Activated T-cell treated with anti-CD3 and anti-CD28 coated beads, Interleukin-2, amount 50 U/mL, for 4 hours (primary cell): ENCODE data around the gene ZNHIT1. TPM values are rescaled to one million over a fixed set of nuclear protein-coding genes. Genes with fewer than 3 reads are reported as not detected.

Experiments used
- ATAC-seq, 2 donors: fragments of 200-7000 bp; cut with Tn5 transposase; one replicate each; pipeline ENCODE4 v1.10.0; 2021
- DNase-seq: peaks from one replicate; pipeline ENCODE4 v3.0.0-alpha.2; 2020
- H3K27me3 Mint-ChIP-seq: one replicate; pipeline ENCODE4 v1.8.0; 2021; ENCODE audit warnings: low read depth, mixed read lengths
- H3K36me3 Mint-ChIP-seq: one replicate; pipeline ENCODE4 v1.8.0; 2022; ENCODE audit warnings: mixed read lengths; ENCODE audit not compliant: insufficient read depth
- H3K4me1 Mint-ChIP-seq: one replicate; pipeline ENCODE4 v1.8.0; 2021; ENCODE audit warnings: low read depth, mixed read lengths
- H3K4me3 Mint-ChIP-seq: one replicate; pipeline ENCODE4 v1.8.0; 2021; ENCODE audit warnings: mild to moderate bottlenecking, moderate library complexity, mixed read lengths
- H3K9me3 Mint-ChIP-seq: one replicate; pipeline ENCODE4 v1.8.0; 2021; ENCODE audit warnings: mixed read lengths
- total RNA-seq, 3 donors: library from RNA; stranded (reverse); gene quantifications; one replicate each; pipeline ENCODE4 v1.2.1, GENCODE V29; 2021

Gene ZNHIT1
- total RNA-seq, 3 donors from 2014 or later, result 50.4 to 55.0 (median 53.2) TPM

GRCh38 chr7:101237206-101238067 is 19.5 kb downstream of the ZNHIT1 start, which contains the start of gene CLDN15:
Gene CLDN15 (minus strand): TSS chr7:101237802. CDS start chr7:101237581, 221 bp downstream.
- Mint-ChIP-seq H3K9me3 (no peaks in the 10 kb centered on the region), H3K27me3 (no peaks in the 10 kb centered on the region), H3K4me3 (no peak within 1 kb of the TSS), H3K36me3 (peaks cover 4% of the 10 kb centered on the region), H3K4me1 (peaks cover 2% of the 10 kb centered on the region)
- no peak for ATAC-seq
- DNase-seq, result no peak

GRCh38 chr7:101238226-101239182 is 20.5 kb downstream of the ZNHIT1 start:
- no peaks in the 10 kb centered on the region for H3K27me3 Mint-ChIP-seq
- H3K4me3 Mint-ChIP-seq, result no peak overlapping the region
- H3K9me3 Mint-ChIP-seq, result no peaks in the 10 kb centered on the region
- ATAC-seq (no peak), DNase-seq (no peak)
- H3K36me3 Mint-ChIP-seq, result peaks cover 4% of the 10 kb centered on the region
- H3K4me1 Mint-ChIP-seq, result peaks cover 3% of the 10 kb centered on the region

- Mint-ChIP-seq H3K4me3 (no peak overlapping the region), H3K4me1 (peaks cover 9% of the 10 kb centered on the region), H3K9me3 (no peaks in the 10 kb centered on the region), H3K36me3 (peaks cover 4% of the 10 kb centered on the region), H3K27me3 (no peaks in the 10 kb centered on the region)
- DNase-seq (no peak), ATAC-seq (no peak)
These were observed 21.4 kb downstream of the ZNHIT1 start for GRCh38 chr7:101239191-101239950.

- Mint-ChIP-seq H3K27me3 (no peaks in the 10 kb centered on the region), H3K4me1 (peaks cover 9% of the 10 kb centered on the region), H3K9me3 (no peaks in the 10 kb centered on the region), H3K36me3 (peaks cover 4% of the 10 kb centered on the region), H3K4me3 (no peak overlapping the region)
- ATAC-seq (no peak), DNase-seq (no peak)
These were observed 21.9 kb downstream of the ZNHIT1 start for GRCh38 chr7:101239951-101240220.

GRCh38 chr7:101240226-101241014 is 22.5 kb downstream of the ZNHIT1 start:
- Mint-ChIP-seq H3K36me3 (peaks cover 4% of the 10 kb centered on the region), H3K4me3 (no peak overlapping the region), H3K4me1 (peaks cover 14% of the 10 kb centered on the region), H3K27me3 (no peaks in the 10 kb centered on the region), H3K9me3 (no peaks in the 10 kb centered on the region)
- no peak for ATAC-seq
- no peak for DNase-seq

GRCh38 chr7:101241015-101241363 is 23.0 kb downstream of the ZNHIT1 start:
- Mint-ChIP-seq H3K36me3 (peaks cover 8% of the 10 kb centered on the region), H3K9me3 (no peaks in the 10 kb centered on the region), H3K4me1 (peaks cover 20% of the 10 kb centered on the region), H3K27me3 (no peaks in the 10 kb centered on the region), H3K4me3 (no peak overlapping the region)
- ATAC-seq, result no peak
- no peak for DNase-seq

- peaks cover 6% of the 10 kb centered on the region for H3K36me3 Mint-ChIP-seq
- H3K9me3 Mint-ChIP-seq, result no peaks in the 10 kb centered on the region
- ATAC-seq (no peak), DNase-seq (no peak)
- H3K4me3 Mint-ChIP-seq, result no peak overlapping the region
- peaks cover 20% of the 10 kb centered on the region for H3K4me1 Mint-ChIP-seq
- H3K27me3 Mint-ChIP-seq, result no peaks in the 10 kb centered on the region
These were observed 23.7 kb downstream of the ZNHIT1 start for GRCh38 chr7:101241443-101242349.

- Mint-ChIP-seq H3K36me3 (peaks cover 9% of the 10 kb centered on the region), H3K9me3 (no peaks in the 10 kb centered on the region), H3K4me3 (peak overlapping the region; percentile 98), H3K4me1 (peaks cover 24% of the 10 kb centered on the region), H3K27me3 (no peaks in the 10 kb centered on the region)
- ATAC-seq (no peak), DNase-seq (no peak)
These were observed 25.8 kb downstream of the ZNHIT1 start for GRCh38 chr7:101243646-101244374.

- peak; percentile 89 for DNase-seq
- no peaks in the 10 kb centered on the region for H3K9me3 Mint-ChIP-seq
- H3K36me3 Mint-ChIP-seq, result peaks cover 9% of the 10 kb centered on the region
- peak within 1 kb of the TSS; percentile 98 for H3K4me3 Mint-ChIP-seq
- H3K4me1 Mint-ChIP-seq, result peaks cover 25% of the 10 kb centered on the region
- no peaks in the 10 kb centered on the region for H3K27me3 Mint-ChIP-seq
- peak; percentile 97 to 98 for ATAC-seq
These were observed 26.6 kb downstream of the ZNHIT1 start, which contains the start of gene FIS1 for GRCh38 chr7:101244375-101245146. Gene FIS1 (minus strand): TSS chr7:101245081. CDS start chr7:101245004, 77 bp downstream.

GRCh38 chr7:101245147-101245668 is 27.2 kb downstream of the ZNHIT1 start:
- Mint-ChIP-seq H3K9me3 (no peaks in the 10 kb centered on the region), H3K36me3 (peaks cover 11% of the 10 kb centered on the region), H3K27me3 (no peaks in the 10 kb centered on the region), H3K4me1 (peaks cover 29% of the 10 kb centered on the region), H3K4me3 (peak overlapping the region; percentile 98)
- no peak for DNase-seq
- ATAC-seq, result no peak

- Mint-ChIP-seq H3K9me3 (no peaks in the 10 kb centered on the region), H3K36me3 (peaks cover 17% of the 10 kb centered on the region), H3K4me1 (peaks cover 44% of the 10 kb centered on the region), H3K27me3 (no peaks in the 10 kb centered on the region), H3K4me3 (no peak overlapping the region)
- no peak for DNase-seq
- ATAC-seq, result no peak
These were observed 30.3 kb downstream of the ZNHIT1 start for GRCh38 chr7:101248276-101248675.
